HK-2 (cell line): ENCODE data around the gene ERC2.

Experiments
- DNase-seq: peaks from one replicate; pipeline ENCODE4 v3.0.0-alpha.2; 2018; ENCODE audit not compliant: unreplicated experiment

Gene ERC2

GRCh38 chr3:56368846-56369245, 99.4 kb downstream of the ERC2 start:
- no peak for DNase-seq

GRCh38 chr3:56366641-56367162, 101.6 kb downstream of the ERC2 start:
- no peak for DNase-seq

GRCh38 chr3:56365905-56366640, 102.2 kb downstream of the ERC2 start:
- DNase-seq, result no peak

- no peak for DNase-seq
Measured at GRCh38 chr3:56364665-56365064, 103.6 kb downstream of the ERC2 start.

- DNase-seq, result no peak
Measured at GRCh38 chr3:56363720-56364119, 104.5 kb downstream of the ERC2 start.

GRCh38 chr3:56361731-56362130, 106.5 kb downstream of the ERC2 start:
- DNase-seq, result no peak

GRCh38 chr3:56357266-56357665, 111.0 kb downstream of the ERC2 start:
- no peak for DNase-seq

- DNase-seq, result no peak
Measured at GRCh38 chr3:56356808-56357207, 111.5 kb downstream of the ERC2 start.

GRCh38 chr3:56355570-56356185, 112.6 kb downstream of the ERC2 start:
- DNase-seq, result no peak

GRCh38 chr3:56351537-56351936, 116.7 kb downstream of the ERC2 start:
- no peak for DNase-seq

GRCh38 chr3:56347219-56347871, 120.9 kb downstream of the ERC2 start:
- DNase-seq, result peak; percentile 34

GRCh38 chr3:56342475-56342874, 125.8 kb downstream of the ERC2 start:
- DNase-seq, result no peak

GRCh38 chr3:56339671-56340070, 128.6 kb downstream of the ERC2 start:
- DNase-seq, result no peak

GRCh38 chr3:56339244-56339643, 129.0 kb downstream of the ERC2 start:
- DNase-seq, result no peak

- DNase-seq, result no peak
Measured at GRCh38 chr3:56336023-56336422, 132.2 kb downstream of the ERC2 start.

GRCh38 chr3:56324473-56324872, 143.8 kb downstream of the ERC2 start:
- no peak for DNase-seq

GRCh38 chr3:56323986-56324420, 144.3 kb downstream of the ERC2 start:
- DNase-seq, result peak; percentile 9

GRCh38 chr3:56322862-56323261, 145.4 kb downstream of the ERC2 start:
- no peak for DNase-seq

GRCh38 chr3:56321892-56322291, 146.4 kb downstream of the ERC2 start:
- DNase-seq, result no peak

- no peak for DNase-seq
Measured at GRCh38 chr3:56321383-56321782, 146.9 kb downstream of the ERC2 start.

GRCh38 chr3:56320883-56321282, 147.4 kb downstream of the ERC2 start:
- no peak for DNase-seq

GRCh38 chr3:56318891-56319290, 149.4 kb downstream of the ERC2 start:
- DNase-seq, result no peak

- no peak for DNase-seq
Measured at GRCh38 chr3:56316944-56317343, 151.3 kb downstream of the ERC2 start.
